Activated CD4-positive, alpha-beta T cell treated with anti-CD3 and anti-CD28 coated beads, Interleukin-2, amount 50 U/mL, for 48 hours (primary cell): ENCODE results near the gene LIN7B.
A peak's percentile ranks its signal among the peaks of the same experiment; 100 is the strongest.
"Not testable (repeated sequence)": the region's sequence is repeated elsewhere in the genome, so short reads cannot be mapped to it uniquely, and the experiment has no call there.

Experiments used
- DNase-seq, 2 experiments: peaks; one replicate each; pipeline ENCODE4 v3.0.0-alpha.2; 2020

LIN7B gene

DNA sequence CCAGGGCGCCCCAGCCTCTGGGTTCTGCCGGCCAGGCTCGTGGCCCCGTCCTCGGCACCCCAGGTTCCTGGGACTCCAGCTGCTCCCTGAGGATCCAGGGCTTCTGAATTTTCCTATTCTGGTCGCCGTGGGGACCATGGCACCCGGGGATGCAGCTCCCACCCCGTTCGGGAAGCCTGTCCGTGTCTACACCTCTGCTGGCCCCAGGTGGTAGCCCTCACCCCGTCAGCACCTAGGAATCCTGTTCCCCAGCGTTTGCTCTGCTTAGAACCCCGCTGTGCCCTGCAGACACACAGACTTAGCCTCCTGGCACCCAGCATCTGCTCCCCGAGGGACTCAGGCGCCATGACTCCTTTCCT is 6.1 kb downstream of the LIN7B start:
- DNase-seq = no peak

DNA sequence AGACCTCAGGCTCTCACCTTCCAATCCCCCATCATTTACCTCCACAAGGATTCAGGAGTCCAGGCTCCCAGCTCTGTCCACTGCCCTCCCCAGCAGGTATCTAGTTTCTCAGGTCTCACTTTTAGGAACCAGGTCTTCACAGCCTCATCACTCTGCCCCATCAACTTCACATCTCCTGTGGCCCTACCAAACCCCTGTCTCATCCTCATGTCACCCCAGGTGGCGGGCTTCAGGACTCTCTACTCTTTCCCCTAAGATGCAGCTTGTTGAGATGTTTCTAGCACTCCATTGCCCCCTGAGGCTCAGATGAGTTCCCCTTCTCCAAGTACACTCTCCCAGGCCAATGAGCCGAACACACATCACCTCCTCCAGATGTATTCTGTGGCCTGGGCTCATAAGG is 6.7 kb downstream of the LIN7B start:
- DNase-seq = no peak

- DNase-seq = not testable (repeated sequence)
Observed at GRCh38 chr19:49121841-49122240, 7.7 kb downstream of the LIN7B start.

DNA sequence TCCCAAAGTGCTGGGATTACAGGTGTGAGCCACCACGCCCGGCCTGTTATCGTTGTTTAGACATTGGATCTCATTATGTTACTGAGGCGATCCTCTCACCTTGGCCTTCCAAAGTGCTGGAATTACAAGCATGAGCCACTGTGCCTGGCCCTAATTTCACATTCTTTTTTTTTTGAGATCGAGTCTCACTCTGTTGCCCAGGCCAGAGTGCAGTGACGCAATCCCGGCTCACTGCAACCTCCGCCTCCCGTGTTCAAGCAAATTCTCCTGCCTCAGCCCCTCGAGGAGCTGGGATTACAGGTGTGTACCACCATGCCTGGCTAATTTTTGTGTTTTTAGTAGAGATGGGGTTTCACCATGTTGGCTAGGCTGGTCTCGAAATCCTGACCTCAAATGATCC is 9.1 kb downstream of the LIN7B start:
- not testable (repeated sequence) for DNase-seq

DNA sequence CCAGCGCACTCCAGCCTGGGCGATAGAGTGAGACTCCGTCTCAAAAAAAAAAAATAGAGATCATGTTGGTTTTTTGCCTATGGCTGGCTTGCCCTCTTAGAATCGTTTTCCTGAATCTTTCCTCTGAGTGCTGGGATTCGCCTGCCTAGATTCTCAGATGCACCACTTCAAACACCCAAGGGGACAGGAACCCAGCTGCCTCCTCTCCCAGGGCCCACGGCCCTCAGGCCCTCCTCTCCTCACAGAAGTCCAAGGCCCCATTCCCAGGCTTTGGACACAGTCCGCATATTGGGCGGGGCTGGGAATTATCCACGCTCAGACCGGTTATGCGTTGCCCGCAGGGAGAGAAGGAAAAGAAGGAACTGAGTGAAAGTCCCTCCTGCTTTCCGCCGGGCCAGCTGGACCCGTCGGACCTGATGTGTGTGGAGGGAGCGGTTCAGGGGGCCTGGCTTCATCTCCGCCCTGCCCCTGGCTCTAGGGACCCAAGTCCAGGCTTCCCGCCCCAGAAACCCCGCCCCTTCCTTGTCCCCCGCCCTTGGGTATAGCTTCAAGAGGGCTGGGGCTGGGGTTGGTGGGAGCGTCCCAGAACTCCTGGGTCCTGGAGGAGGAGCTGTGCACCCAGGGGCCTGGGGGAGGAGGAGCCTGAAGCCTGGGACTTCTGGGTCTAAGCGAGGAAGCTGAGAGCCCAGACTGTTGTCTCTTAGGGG is 11.0 kb downstream of the LIN7B start:
- DNase-seq = no peak

DNA sequence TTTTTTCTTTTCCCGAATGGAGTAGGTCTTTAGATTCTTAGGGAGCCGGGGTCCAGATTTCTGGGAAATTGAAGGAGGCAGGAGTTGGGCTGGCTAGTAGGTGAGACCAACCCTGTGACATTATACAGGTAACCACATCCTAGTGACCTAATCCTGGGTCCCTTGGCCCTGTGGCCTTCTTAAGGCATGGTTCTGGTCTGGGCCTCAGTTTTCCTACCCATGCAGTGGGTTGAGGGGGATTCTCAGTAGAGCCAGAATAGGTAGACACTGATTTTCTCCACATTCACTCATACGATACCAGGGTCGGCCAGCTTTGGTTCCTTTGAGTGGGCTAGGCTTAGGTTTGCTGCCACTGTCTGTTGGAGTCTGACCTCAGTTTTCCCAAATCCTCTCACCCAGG is 12.4 kb downstream of the LIN7B start:
- DNase-seq = no peak

DNA sequence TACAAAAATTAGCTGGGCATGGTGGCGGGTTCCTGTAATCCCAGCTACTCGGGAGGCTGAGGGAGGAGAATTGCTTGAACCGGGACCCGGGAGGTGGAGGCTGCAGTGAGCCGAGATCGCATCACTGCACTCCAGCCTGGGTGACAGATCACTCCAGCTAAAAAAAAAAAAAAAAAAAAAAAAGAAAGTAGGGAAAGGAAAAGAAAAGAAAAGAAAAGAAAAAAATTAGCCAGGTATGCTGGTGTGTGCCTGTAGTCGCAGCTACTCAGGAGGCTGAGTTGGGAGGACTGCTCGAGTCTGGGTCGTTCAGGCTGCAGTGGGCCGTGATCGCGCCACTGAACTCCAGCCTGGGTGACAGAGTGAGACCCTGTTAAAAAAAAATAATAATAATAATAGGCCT is 13.1 kb downstream of the LIN7B start:
- DNase-seq = not testable (repeated sequence)

DNA sequence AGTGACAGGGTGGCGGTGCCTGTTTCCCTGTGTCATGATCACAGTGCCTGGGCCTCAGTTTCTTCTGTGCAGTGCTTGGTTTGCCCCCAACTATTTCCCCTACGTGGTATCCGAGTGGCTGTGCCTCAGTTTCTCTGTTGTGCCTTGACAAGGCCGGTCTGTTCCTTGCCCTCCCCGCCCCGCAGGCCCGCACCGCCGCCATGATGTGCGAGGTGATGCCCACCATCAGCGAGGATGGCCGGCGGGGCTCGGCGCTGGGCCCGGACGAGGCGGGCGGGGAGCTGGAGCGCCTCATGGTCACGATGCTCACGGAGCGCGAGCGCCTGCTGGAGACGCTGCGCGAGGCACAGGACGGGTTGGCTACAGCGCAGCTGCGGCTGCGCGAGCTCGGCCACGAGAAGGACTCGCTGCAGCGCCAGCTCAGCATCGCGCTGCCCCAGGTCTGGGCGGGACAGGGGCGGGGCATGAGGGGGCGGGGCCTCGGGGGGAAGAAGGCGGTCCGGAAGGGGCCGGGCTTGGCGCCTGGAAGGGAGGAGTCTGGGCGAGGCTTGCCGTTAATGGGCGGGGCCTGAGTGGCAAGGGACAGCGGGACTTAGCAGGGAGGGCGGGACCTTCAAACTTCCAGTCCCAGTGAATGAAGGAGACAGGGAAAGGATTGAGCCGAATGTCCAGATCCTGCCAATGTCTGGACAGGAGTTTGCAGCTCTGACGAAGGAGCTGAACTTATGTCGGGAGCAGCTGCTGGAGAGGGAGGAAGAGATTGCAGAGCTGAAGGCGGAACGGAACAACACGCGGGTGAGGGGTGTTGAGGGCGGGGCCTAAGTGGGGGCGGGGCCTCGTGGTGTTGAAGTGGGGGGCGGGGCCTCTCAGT is 13.7 kb downstream of the LIN7B start:
- DNase-seq = peak; percentile 95 to 96

DNA sequence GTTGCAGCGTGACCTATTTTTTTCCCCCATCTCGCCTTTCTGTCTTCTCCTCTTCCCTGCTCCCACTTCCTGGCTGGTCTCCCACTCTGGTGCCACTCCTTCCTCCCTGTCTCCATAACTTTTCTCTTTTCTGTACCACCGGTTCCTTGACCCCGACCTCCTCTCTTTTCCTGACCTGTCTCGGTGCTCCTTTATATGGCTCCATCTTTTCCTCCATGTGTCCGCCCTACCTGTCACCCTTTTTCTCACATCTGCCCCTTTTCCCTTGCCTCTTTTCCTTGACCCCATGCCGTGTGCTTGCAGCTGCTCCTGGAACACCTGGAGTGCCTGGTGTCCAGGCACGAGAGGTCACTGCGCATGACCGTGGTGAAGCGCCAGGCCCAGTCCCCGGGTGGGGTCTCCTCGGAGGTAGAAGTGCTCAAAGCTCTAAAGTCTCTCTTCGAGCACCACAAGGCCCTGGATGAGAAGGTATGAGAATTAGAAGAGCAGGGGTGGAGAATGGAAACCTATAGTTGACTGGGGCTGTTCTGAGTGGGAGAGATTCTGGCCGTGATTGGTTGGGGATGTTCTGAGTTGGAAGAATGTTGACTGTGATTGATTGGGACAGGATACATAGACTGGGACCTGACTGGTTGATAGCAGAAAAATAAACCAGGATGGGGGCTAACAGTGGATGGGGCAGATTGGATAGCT is 14.5 kb downstream of the LIN7B start:
- DNase-seq = no peak

GRCh38 chr19:49129238-49129583 is 15.0 kb downstream of the LIN7B start:
- no peak for DNase-seq

GRCh38 chr19:49130325-49130724 is 16.2 kb downstream of the LIN7B start:
- DNase-seq = no peak

GRCh38 chr19:49132974-49133609 is 18.9 kb downstream of the LIN7B start:
- DNase-seq = peak in 1 of 2 experiments; percentile 24

DNA sequence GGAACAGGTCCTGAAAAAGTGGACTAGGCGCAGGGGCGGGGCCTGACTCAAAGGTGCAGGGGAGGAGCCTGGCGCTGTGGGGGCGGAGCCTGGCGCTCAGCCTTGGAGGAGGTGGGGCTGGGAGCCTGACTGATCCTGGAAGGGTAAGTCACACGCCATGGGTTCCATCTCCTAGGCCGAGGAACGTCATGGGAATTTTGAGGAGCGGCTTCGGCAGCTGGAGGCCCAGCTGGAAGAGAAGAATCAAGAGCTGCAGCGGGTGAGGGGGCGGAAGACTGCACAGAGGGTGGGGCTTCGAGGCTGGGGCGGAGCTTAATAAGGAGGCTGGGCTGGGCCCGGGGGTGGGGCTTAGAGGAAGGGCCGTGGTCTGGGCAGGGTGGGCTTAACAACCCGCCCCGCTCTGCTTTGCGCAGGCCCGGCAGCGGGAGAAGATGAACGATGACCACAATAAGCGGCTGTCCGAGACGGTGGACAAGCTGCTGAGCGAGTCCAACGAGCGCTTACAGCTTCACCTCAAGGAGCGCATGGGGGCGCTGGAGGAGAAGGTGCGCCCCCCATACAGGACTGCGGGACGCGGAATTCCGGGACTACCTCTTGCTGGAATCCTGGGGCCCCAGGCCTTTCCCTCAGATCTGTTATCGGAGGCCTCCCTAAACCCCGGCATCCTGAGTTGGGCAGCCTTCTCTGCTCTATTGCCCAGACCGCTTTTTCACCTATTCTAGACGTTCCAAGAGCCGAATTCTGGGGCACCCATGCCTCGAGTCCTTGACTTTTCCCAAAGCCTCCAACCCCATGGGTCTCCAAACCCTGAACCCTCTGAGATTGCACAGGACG is 19.7 kb downstream of the LIN7B start:
- peak; percentile 66 to 71 for DNase-seq

DNA sequence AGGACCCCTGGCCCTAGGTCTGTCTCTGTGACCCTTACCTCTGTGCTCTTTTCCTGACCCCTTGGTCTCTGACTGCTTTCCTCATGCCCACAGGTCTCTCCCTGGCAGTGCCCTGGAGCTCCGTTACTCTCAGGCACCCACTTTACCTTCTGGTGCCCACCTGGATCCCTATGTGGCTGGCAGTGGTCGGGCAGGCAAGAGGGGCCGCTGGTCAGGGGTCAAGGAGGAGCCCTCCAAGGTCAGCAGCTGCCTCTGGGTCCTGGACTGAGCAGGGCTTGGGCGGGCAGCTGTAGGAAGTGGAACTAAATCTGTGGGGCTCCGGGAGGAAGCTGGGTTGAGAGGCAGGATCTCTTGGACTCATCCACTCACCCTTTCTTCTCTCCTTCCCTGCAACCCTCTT is 21.5 kb downstream of the LIN7B start:
- no peak for DNase-seq

DNA sequence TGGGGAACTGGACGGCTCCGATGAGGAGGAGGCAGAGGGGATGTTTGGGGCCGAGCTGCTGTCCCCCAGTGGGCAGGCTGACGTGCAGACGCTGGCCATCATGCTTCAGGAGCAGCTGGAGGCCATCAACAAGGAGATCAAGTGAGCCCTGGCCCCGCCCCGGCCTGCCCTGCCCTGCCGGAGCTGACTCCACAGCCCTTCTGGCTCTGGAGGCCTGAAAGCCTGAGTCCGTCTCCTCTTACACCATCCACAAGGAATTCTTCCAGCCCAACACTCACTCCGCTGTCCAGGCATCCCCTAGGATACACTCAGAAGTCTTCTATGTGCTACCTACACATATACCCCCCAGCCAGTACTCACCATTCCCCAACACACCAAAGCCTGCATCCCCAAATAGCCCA is 22.6 kb downstream of the LIN7B start:
- DNase-seq = no peak

GRCh38 chr19:49140951-49141350 is 26.8 kb downstream of the LIN7B start:
- no peak for DNase-seq

GRCh38 chr19:49141352-49141751 is 27.2 kb downstream of the LIN7B start:
- DNase-seq = no peak

DNA sequence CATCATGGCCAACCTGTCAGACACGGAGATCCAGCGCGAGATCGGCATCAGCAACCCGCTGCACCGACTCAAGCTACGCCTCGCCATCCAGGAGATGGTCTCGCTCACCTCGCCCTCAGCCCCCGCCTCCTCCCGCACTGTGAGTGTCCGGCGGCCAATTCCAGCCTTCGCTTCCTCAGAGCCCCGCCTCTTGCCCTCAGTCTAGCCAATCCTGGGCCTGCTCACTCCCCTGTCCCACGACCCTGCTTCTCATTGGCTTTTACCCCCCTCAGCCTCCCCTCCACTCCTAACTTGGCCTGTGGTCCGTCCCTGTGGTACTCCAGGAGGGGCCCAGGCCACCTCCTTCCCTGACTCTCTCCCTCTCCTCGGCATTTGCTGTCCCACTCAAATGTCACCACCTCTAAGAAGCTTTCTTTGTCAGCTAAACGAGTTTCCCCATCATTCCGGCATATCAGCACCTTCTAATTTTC is 28.7 kb downstream of the LIN7B start:
- peak; percentile 77 to 82 for DNase-seq

GRCh38 chr19:49145573-49146407 is 31.6 kb downstream of the LIN7B start:
- DNase-seq = peak; percentile 90

- DNase-seq = not testable (repeated sequence)
Observed at GRCh38 chr19:49146408-49146770, 32.2 kb downstream of the LIN7B start.

GRCh38 chr19:49148044-49148682 is 34.0 kb downstream of the LIN7B start:
- DNase-seq = no peak
